GM12878 (cell line): Measurements from ENCODE around the gene PAX5. TPM values are rescaled to one million over a fixed set of nuclear protein-coding genes. Genes with fewer than 3 reads are reported as not detected.

Experiments used
- ATAC-seq: fragments of 200-7000 bp; cut with Tn5 transposase; 3 replicates; pipeline ENCODE4 v1.9.1; 2020; ENCODE audit warnings: mild to moderate bottlenecking, moderate library complexity
- BruUV-seq: library from RNA; stranded (reverse); fragments of 400-500 nt; replicated peaks from 2 replicates; lab custom pipeline; 2021; lab: Mats Ljungman, UMichigan
- CTCF ChIA-PET: fragments of 300-600 bp; sonication (Branson Sonifier 250); formaldehyde crosslinking; extraction: SDS; loops from one replicate; lab custom pipeline; 2021; ENCODE audit warnings: inconsistent platforms; lab: Yijun Ruan, JAX
- POLR2A ChIA-PET: fragments of 350-600 bp; formaldehyde crosslinking; extraction: SDS; loops from one replicate; lab custom pipeline; 2021; ENCODE audit warnings: inconsistent platforms; lab: Charles Lee
- RAD21 ChIA-PET: fragments of 300-600 bp; sonication (Branson Sonifier 250); formaldehyde crosslinking; loops from one replicate; lab custom pipeline; 2023; ENCODE audit warnings: antibody characterized with exemption; ENCODE audit not compliant: unreplicated experiment; lab: Charles Lee
- SMC1A ChIA-PET: fragments of 300-600 bp; sonication (Branson Sonifier 250); formaldehyde crosslinking; loops from one replicate; lab custom pipeline; 2023; ENCODE audit not compliant: unreplicated experiment, uncharacterized antibody; lab: Charles Lee
- DNase-seq: peaks from one replicate; pipeline ENCODE4 v3.0.0-alpha.2; 2011; ENCODE audit warnings: low read depth, low spot score
- FAIRE-seq: peaks from 3 replicates; lab custom pipeline; 2011; peaks lifted over from hg19 to GRCh38; lab: Jason Lieb, UNC
- H2AFZ ChIP-seq: 2 replicates; pipeline ENCODE4 v1.6.0; 2011; ENCODE audit warnings: low read depth, low read length, control low read depth; ENCODE audit not compliant: control insufficient read depth
- H3K27ac ChIP-seq: 2 replicates; pipeline ENCODE4 v1.5.1; 2011; ENCODE audit warnings: control low read depth; ENCODE audit not compliant: control insufficient read depth, insufficient read depth
- H3K27me3 ChIP-seq, 2 experiments: replicated peaks in 1 of 2; 2 replicates each; pipeline versions ENCODE4 v1.6.0 to v1.6.1; 2011; ENCODE audit warnings: low read length in 1 of 2; ENCODE audit not compliant: control insufficient read depth in 2 of 2, insufficient read depth in 2 of 2
- H3K36me3 ChIP-seq, 2 experiments: 2 replicates each; pipeline ENCODE4 v1.5.1; 2011; ENCODE audit warnings: low read length in 1 of 2; ENCODE audit not compliant: control insufficient read depth in 2 of 2, insufficient read depth in 2 of 2
- H3K4me1 ChIP-seq: 2 replicates; pipeline ENCODE4 v1.6.1; 2011; ENCODE audit warnings: mild to moderate bottlenecking, low read length, moderate library complexity, mixed read lengths; ENCODE audit not compliant: control insufficient read depth, insufficient read depth
- H3K4me2 ChIP-seq: 2 replicates; pipeline ENCODE4 v1.6.0; 2011; ENCODE audit warnings: control low read depth; ENCODE audit not compliant: control insufficient read depth, insufficient read depth
- H3K4me3 ChIP-seq: fragments of 200-600 bp; sonication (generic); 2 replicates; pipeline ENCODE4 v1.5.1; 2016
- H3K79me2 ChIP-seq: 2 replicates; pipeline ENCODE4 v1.6.0; 2011; ENCODE audit warnings: low read length; ENCODE audit not compliant: control insufficient read depth, insufficient read depth
- H3K9ac ChIP-seq: 2 replicates; pipeline ENCODE4 v1.8.0; 2011; ENCODE audit warnings: low read length, control low read depth, mixed read lengths; ENCODE audit not compliant: control insufficient read depth, insufficient read depth
- H3K9me3 ChIP-seq: replicated peaks from 3 replicates; pipeline ENCODE4 v1.5.1; 2011; ENCODE audit warnings: mild to moderate bottlenecking, low read length; ENCODE audit not compliant: control insufficient read depth, insufficient read depth
- H4K20me1 ChIP-seq: 2 replicates; pipeline ENCODE4 v1.6.0; 2011; ENCODE audit not compliant: control insufficient read depth, insufficient read depth
- IKZF1 ChIP-seq: fragments of 450-650 bp; conservative IDR thresholded peaks from 2 replicates; pipeline ENCODE4 v1.6.1; 2017; ENCODE audit warnings: antibody characterized with exemption, mild to moderate bottlenecking
- POLR2A ChIP-seq: IDR thresholded peaks from 2 replicates; pipeline ENCODE4 v1.6.1; 2011; ENCODE audit warnings: low read depth, mild to moderate bottlenecking, low read length
- ZSCAN29 ChIP-seq: fragments of 450-650 bp; IDR thresholded peaks from 2 replicates; pipeline ENCODE4 v1.6.1; 2017; ENCODE audit warnings: mild to moderate bottlenecking, moderate library complexity
- WGBS: methylation state at CpG from one replicate; pipeline ENCODE4 v1.1.6; 2016; ENCODE audit warnings: low lambda C conversion rate; ENCODE audit not compliant: insufficient replicate concordance, insufficient coverage; ENCODE audit errors: missing lambda C conversion rate; 5-methylcytosine and 5-hydroxymethylcytosine counted together
- in situ Hi-C: fragments of 300-500 bp; cut with MboI; formaldehyde crosslinking; loops from 9 replicates; pipeline ENCODE4 v1.14.3; 2018; ENCODE audit warnings: mixed read lengths
- intact Hi-C: fragments of 100-400 bp; cut with micrococcal nuclease; formaldehyde crosslinking; loops from one replicate; pipeline ENCODE4 v1.14.2; 2022; ENCODE audit not compliant: unreplicated experiment
- polyA plus RNA-seq, 11 experiments: library from polyadenylated mRNA; depleted of rRNA in 4 of 11; unstranded in 6 of 11; stranded (reverse) in 5 of 11; fragments of >200 nt; fragmentation: Nextera tagmentation in 4 of 11; fragmentation: Illumina TruSeq in 1 of 11; extraction: Ambion mirVana in 4 of 11; extraction: Trizol in 1 of 11; gene quantifications; 1 replicate in 1 of 11; 2 replicates in 10 of 11; pipeline versions ENCODE4 v1.2.1 to v1.2.3, GENCODE V29; 2011 to 2016; ENCODE audit warnings: inconsistent platforms in 2 of 11, missing spikeins in 2 of 11, low read depth in 1 of 11
- total RNA-seq, 4 experiments: library from RNA; depleted of rRNA in 3 of 4; stranded (reverse); fragments of >200 nt in 3 of 4; fragmentation: Illumina TruSeq in 1 of 4; extraction: Trizol in 1 of 4; gene quantifications; 2 replicates each; pipeline versions ENCODE4 v1.2.1 to v1.2.3, GENCODE V29; 2013 to 2021
- TF ChIP-seq, protein P1 (sequence below): IDR thresholded peaks from 2 replicates; pipeline ENCODE4 v1.6.1; 2012; ENCODE audit warnings: low read depth, low read length, improper control_type of control experiment

The PAX5 gene
- total and polyA plus RNA-seq, 10 of the 15 experiments (the other 5 are each of a cell fraction or from before 2014, with no cell fraction given), result 2.2 to 123 (median 31.9) TPM

DNA sequence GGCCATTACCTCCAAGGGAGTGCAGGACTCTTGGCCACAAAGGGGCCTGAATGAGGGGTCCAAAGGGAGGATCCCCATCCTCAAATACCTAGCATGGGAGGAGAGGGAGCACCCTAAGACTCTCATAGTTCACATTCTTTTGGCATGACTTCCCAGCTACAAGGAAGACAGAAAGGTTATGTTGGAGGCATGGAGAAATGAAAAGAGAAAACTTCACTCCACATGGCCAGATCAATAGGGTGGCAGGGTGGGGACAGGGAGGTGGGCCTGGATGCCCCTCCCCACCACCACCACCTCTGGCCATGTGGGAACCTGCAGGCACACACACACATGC, 97.6 kb downstream of the PAX5 start:
- in situ Hi-C loops (loop anchor here (25.0 kb wide), 1 partner anchor 1051 kb away; no protein-coding TSS in a partner anchor), intact Hi-C loops (no loop called here)
- peaks cover 40% of the 10 kb centered on the region for H3K4me1 ChIP-seq
- peak overlapping the region; percentile 73 for H3K27ac ChIP-seq
- BruUV-seq, result no TSS peak
- H2AFZ ChIP-seq, result no peak overlapping the region
- ATAC-seq, result no peak
- SMC1A ChIA-PET, result interaction anchor here (1.6 kb wide), 1 partner anchor 63 kb away, joined by 5 read pairs; no protein-coding TSS in a partner anchor
- POLR2A ChIA-PET, result interaction anchor here (1.6 kb wide), 1 partner anchor 61 kb away, joined by 4 read pairs; no protein-coding TSS in a partner anchor
- CTCF ChIA-PET, result interaction anchor here (0.7 to 1.2 kb wide), 3 partner anchors 13 to 392 kb away, joined by 3 to 5 read pairs (median 3); no protein-coding TSS in a partner anchor
- no peaks in the 10 kb centered on the region; the same call in 1 of the 2 replicates for H4K20me1 ChIP-seq
- H3K4me2 ChIP-seq, result peak overlapping the region; percentile 54
- H3K4me3 ChIP-seq, result no peak overlapping the region
- RAD21 ChIA-PET, result no interaction called here
- H3K36me3 ChIP-seq, result peaks cover 29 to 49% of the 10 kb centered on the region in 2 experiments
- peaks cover 7% of the 10 kb centered on the region; the same call in 2 of the 3 replicates for H3K9me3 ChIP-seq
- peaks cover 13% of the 10 kb centered on the region for H3K79me2 ChIP-seq
- H3K9ac ChIP-seq, result peak overlapping the region; percentile 28; the same call in 1 of the 2 replicates
- TF ChIP-seq ZSCAN29, result no peak
- TF ChIP-seq, protein P1, sequence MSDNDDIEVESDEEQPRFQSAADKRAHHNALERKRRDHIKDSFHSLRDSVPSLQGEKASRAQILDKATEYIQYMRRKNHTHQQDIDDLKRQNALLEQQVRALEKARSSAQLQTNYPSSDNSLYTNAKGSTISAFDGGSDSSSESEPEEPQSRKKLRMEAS, result peak; percentile 22; the same call in 1 of the 2 replicates
- no peak for FAIRE-seq
- no peak for DNase-seq
- no peaks in the 10 kb centered on the region for H3K27me3 ChIP-seq

DNA sequence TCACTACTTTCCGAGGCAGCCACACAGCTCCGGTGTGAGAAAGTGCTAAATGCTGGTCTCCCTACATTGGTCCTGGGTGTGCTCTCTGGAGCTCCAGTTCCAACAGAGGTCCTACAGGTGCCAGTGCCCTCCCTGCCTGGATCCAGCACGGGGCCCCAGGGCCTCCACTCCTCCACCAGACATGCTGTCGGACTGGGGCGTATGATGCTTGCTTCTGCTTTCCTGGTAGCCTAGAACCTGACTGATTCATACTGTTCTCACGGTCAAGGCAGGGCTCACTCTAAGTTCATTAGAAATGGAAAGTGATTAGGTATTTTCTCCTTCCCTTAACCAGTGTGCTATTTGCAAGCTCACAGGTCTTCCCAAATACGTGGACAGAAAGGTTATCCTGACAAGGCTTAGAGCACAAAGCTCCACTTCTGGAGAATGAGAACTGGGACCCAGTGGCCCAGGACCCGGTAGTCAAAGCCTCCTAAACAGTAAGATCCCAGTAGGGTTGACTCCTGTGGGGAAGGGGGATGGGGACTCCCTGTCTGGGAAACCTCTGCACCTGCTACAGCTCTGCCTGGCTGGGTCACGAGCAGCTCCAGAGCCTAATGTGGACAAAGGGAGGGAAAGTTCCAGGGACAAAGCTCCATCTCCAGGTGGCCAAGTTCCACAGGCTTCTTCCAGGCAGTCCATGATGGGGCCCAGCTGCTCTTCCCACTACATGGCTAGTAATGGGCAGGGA, 98.1 kb downstream of the PAX5 start:
- ChIA-PET RAD21 (interaction anchor here (0.6 kb wide), 1 partner anchor 621 kb away, joined by 6 read pairs; no protein-coding TSS in a partner anchor), CTCF (interaction anchor here (0.7 to 1.2 kb wide), 3 partner anchors 13 to 393 kb away, joined by 3 to 5 read pairs (median 3); no protein-coding TSS in a partner anchor), POLR2A (interaction anchor here (1.6 kb wide), 1 partner anchor 61 kb away, joined by 4 read pairs; no protein-coding TSS in a partner anchor), SMC1A (interaction anchor here (0.8 to 1.6 kb wide), 2 partner anchors 24 to 62 kb away, joined by 3 to 5 read pairs; no protein-coding TSS in a partner anchor)
- no TSS peak for BruUV-seq
- TF ChIP-seq POLR2A (0 out of 2 replicates have a peak, but pooled peaks have one; percentile 30), IKZF1 (no peak)
- 18% methylated on average over 9 of the region's 9 CpGs for WGBS
- ATAC-seq (peak; percentile 50), DNase-seq (peak; percentile 46), FAIRE-seq (no peak)
- intact Hi-C loops, result no loop called here
- no peak overlapping the region for H3K4me3 ChIP-seq
- no peak overlapping the region for H2AFZ ChIP-seq
- H3K4me1 ChIP-seq, result peaks cover 41% of the 10 kb centered on the region
- H3K9me3 ChIP-seq, result peaks cover 7% of the 10 kb centered on the region; the same call in 2 of the 3 replicates
- peak overlapping the region; percentile 73 for H3K27ac ChIP-seq
- peak overlapping the region; percentile 28 for H3K9ac ChIP-seq
- peaks cover 16% of the 10 kb centered on the region for H3K79me2 ChIP-seq
- H4K20me1 ChIP-seq, result no peaks in the 10 kb centered on the region; the same call in 1 of the 2 replicates
- in situ Hi-C loops, result loop anchor here (25.0 kb wide), 1 partner anchor 1051 kb away; no protein-coding TSS in a partner anchor
- H3K4me2 ChIP-seq, result peak overlapping the region; percentile 54
- H3K27me3 ChIP-seq, result no peaks in the 10 kb centered on the region
- H3K36me3 ChIP-seq, result peaks cover 26 to 49% of the 10 kb centered on the region in 2 experiments
